HepG2 (cell line): ENCODE results near the gene BRCA2. TPM values are rescaled to one million over a fixed set of nuclear protein-coding genes. Genes with fewer than 3 reads are reported as not detected.

ENCODE experiments used
- ATF2 ChIP-seq: sonication (generic); formaldehyde crosslinking; IDR thresholded peaks from 2 replicates; pipeline ENCODE4 v1.4.0; 2020; ENCODE audit warnings: missing genetic modification reagents
- BATF2 ChIP-seq: sonication (generic); formaldehyde crosslinking; IDR thresholded peaks from 2 replicates; pipeline ENCODE4 v1.8.0; 2022; ENCODE audit warnings: mild to moderate bottlenecking, missing genetic modification reagents, moderate library complexity
- FOXP1 ChIP-seq, 2 experiments: fragments of 450-650 bp in 1 of 2; IDR thresholded peaks; 2 replicates each; pipeline ENCODE4 v1.6.1; 2017 to 2018; ENCODE audit warnings: antibody characterized with exemption in 1 of 2
- NKX3-1 ChIP-seq: sonication (generic); formaldehyde crosslinking; IDR thresholded peaks from 2 replicates; pipeline ENCODE4 v1.5.0; 2020; ENCODE audit warnings: missing genetic modification reagents
- SRY ChIP-seq: sonication (generic); formaldehyde crosslinking; IDR thresholded peaks from 2 replicates; pipeline ENCODE4 v1.8.0; 2022; ENCODE audit warnings: mild to moderate bottlenecking, missing genetic modification reagents
- ZBTB49 ChIP-seq: sonication (generic); formaldehyde crosslinking; IDR thresholded peaks from 2 replicates; pipeline ENCODE4 v1.4.0; 2020; ENCODE audit warnings: missing genetic modification reagents, borderline replicate concordance
- ZHX2 ChIP-seq, 2 experiments: sonication (generic) in 1 of 2; formaldehyde crosslinking in 1 of 2; IDR thresholded peaks; 2 replicates each; pipeline versions ENCODE4 v1.6.1 to v1.9.0; 2014 to 2022; ENCODE audit warnings: antibody characterized with exemption in 1 of 2, borderline replicate concordance in 1 of 2, inconsistent platforms in 1 of 2, low read depth in 1 of 2, missing genetic modification reagents in 1 of 2
- ZNF143 ChIP-seq: sonication (generic); formaldehyde crosslinking; IDR thresholded peaks from 2 replicates; pipeline ENCODE4 v1.4.0; 2020; ENCODE audit warnings: missing genetic modification reagents
- ZNF703 ChIP-seq: sonication (generic); formaldehyde crosslinking; IDR thresholded peaks from 2 replicates; pipeline ENCODE4 v1.5.1; 2020; ENCODE audit warnings: missing genetic modification reagents, mild to moderate bottlenecking, moderate library complexity, borderline replicate concordance
- polyA plus RNA-seq, 8 experiments: library from polyadenylated mRNA; depleted of rRNA in 3 of 8; stranded (reverse) in 7 of 8; unstranded in 1 of 8; fragments of >200 nt; fragmentation: Illumina TruSeq in 4 of 8; extraction: Trizol in 4 of 8; gene quantifications; 2 replicates each; pipeline versions ENCODE4 v1.2.1 to v1.2.3, GENCODE V29; 2011 to 2016; ENCODE audit warnings: low read depth in 4 of 8, missing spikeins in 1 of 8, mixed read lengths in 1 of 8; ENCODE audit not compliant: insufficient read depth in 1 of 8
- total RNA-seq, 5 experiments: library from RNA; depleted of rRNA; stranded (reverse); fragments of >200 nt; fragmentation: Illumina TruSeq; extraction: Trizol; gene quantifications; 2 replicates each; pipeline ENCODE4 v1.2.3, GENCODE V29; 2016; ENCODE audit warnings: low read depth in 1 of 5

The BRCA2 gene
- total and polyA plus RNA-seq, 2 of the 13 experiments (the other 11 are each of a cell fraction or from before 2014, with no cell fraction given), result 3.1 to 24.6 TPM

- no peak for TF ChIP-seq ZHX2 (IDR thresholded peaks at IDR 0.05; ENCODE audit: low read depth)
- no peak; the same call in 1 of the 2 replicates for TF ChIP-seq ZHX2 (CRISPR knock-in tag; IDR thresholded peaks at IDR 0.05; ENCODE audit: borderline replicate concordance)
- TF ChIP-seq ZNF703, result no peak
- TF ChIP-seq BATF2 (CRISPR knock-in tag), result no peak
- TF ChIP-seq NKX3-1 (CRISPR knock-in tag), result peak; percentile 18; the same call in 1 of the 2 replicates
- no peak for TF ChIP-seq FOXP1 (IDR thresholded peaks at IDR 0.05)
- TF ChIP-seq FOXP1 (CRISPR knock-in tag; IDR thresholded peaks at IDR 0.05), result peak; percentile 73
- no peak for TF ChIP-seq SRY (CRISPR knock-in tag)
- TF ChIP-seq ZBTB49 (CRISPR knock-in tag), result no peak
- TF ChIP-seq ZNF143, result peak; percentile 84
- TF ChIP-seq ATF2 (CRISPR knock-in tag), result peak; percentile 80; the same call in 1 of the 2 replicates
Observed at GRCh38 chr13:32427852-32428580, 112.7 kb downstream of the BRCA2 start, which contains the start of gene N4BP2L1 (continued).
